ENCODE measurements around the gene PCIF1. TPM values are rescaled to one million over a fixed set of nuclear protein-coding genes. Genes with fewer than 3 reads are reported as not detected.

PCIF1 gene
- total RNA-seq, 1 donor from 2014 or later: 42.8 TPM

- intact Hi-C loops (cut with micrococcal nuclease): no loop called here
Observed at GRCh38 chr20:45904583-45905504, 29.6 kb upstream of the PCIF1 start.

- intact Hi-C loops (cut with micrococcal nuclease): no loop called here
Observed at GRCh38 chr20:45905505-45906079, 28.9 kb upstream of the PCIF1 start.

- intact Hi-C loops (cut with micrococcal nuclease): no loop called here
Observed at GRCh38 chr20:45907219-45907948, 27.1 kb upstream of the PCIF1 start.

- intact Hi-C loops (cut with micrococcal nuclease): no loop called here
Observed at GRCh38 chr20:45908084-45908483, 26.4 kb upstream of the PCIF1 start.

- intact Hi-C loops (cut with micrococcal nuclease): no loop called here
Observed at GRCh38 chr20:45909336-45909808, 25.1 kb upstream of the PCIF1 start.

- intact Hi-C loops (cut with micrococcal nuclease): loop anchor here (1.0 to 2.0 kb wide), 3 partner anchors 19 to 76 kb away; partner anchors contain the start of genes CTSA, NEURL2 and ZSWIM1
Observed at GRCh38 chr20:45909817-45910669, 24.4 kb upstream of the PCIF1 start.

GRCh38 chr20:45910670-45911485 lies 23.6 kb upstream of the PCIF1 start:
- intact Hi-C loops (cut with micrococcal nuclease): loop anchor here (1.0 to 2.0 kb wide), 6 partner anchors 20 to 77 kb away; partner anchors contain the start of genes ACOT8, CTSA, NEURL2 and ZNF335

- intact Hi-C loops (cut with micrococcal nuclease): loop anchor here (1.0 to 2.0 kb wide), 4 partner anchors 24 to 61 kb away; partner anchors contain the start of genes ACOT8, ZNF335, ZSWIM1 and ZSWIM3
Observed at GRCh38 chr20:45911486-45912343, 22.8 kb upstream of the PCIF1 start, which contains the start of gene PLTP. Gene PLTP (minus strand): TSS chr20:45912155. CDS start chr20:45911452, 703 bp downstream.

- intact Hi-C loops (cut with micrococcal nuclease): no loop called here
Observed at GRCh38 chr20:45912344-45912682, 22.2 kb upstream of the PCIF1 start.

GRCh38 chr20:45913116-45913515 lies 21.4 kb upstream of the PCIF1 start:
- intact Hi-C loops (cut with micrococcal nuclease): no loop called here

- intact Hi-C loops (cut with micrococcal nuclease): no loop called here
Observed at GRCh38 chr20:45917790-45918141, 16.7 kb upstream of the PCIF1 start.

GRCh38 chr20:45918182-45918737 lies 16.2 kb upstream of the PCIF1 start:
- intact Hi-C loops (cut with micrococcal nuclease): no loop called here

GRCh38 chr20:45918779-45919537 lies 15.5 kb upstream of the PCIF1 start:
- intact Hi-C loops (cut with micrococcal nuclease): no loop called here

- intact Hi-C loops (cut with micrococcal nuclease): no loop called here
Observed at GRCh38 chr20:45919542-45920399, 14.7 kb upstream of the PCIF1 start.

GRCh38 chr20:45920462-45921336 lies 13.8 kb upstream of the PCIF1 start:
- intact Hi-C loops (cut with micrococcal nuclease): no loop called here

Measured in T-helper 1 cell treated with Interleukin-12 subunit alpha and Interleukin-12 subunit beta and Interleukin-4 antibody, amounts not matched to agents 30 ng/mL and 1 ng/mL, for 36 hours (primary cell).